Neuron (in vitro differentiated cells): ENCODE results near the gene TAB2.
"Not testable (repeated sequence)": the region's sequence is repeated elsewhere in the genome, so short reads cannot be mapped to it uniquely, and the experiment has no call there.

Experiments used
- H2AFZ ChIP-seq: one replicate; pipeline ENCODE4 v1.6.1; 2013; ENCODE audit warnings: low read depth, mild to moderate bottlenecking, inconsistent platforms, low read length, moderate library complexity
- H3K27me3 ChIP-seq: one replicate; pipeline ENCODE4 v1.6.1; 2013; ENCODE audit warnings: low read length; ENCODE audit not compliant: insufficient read depth
- H3K36me3 ChIP-seq: one replicate; pipeline ENCODE4 v1.6.1; 2013; ENCODE audit warnings: low read length; ENCODE audit not compliant: insufficient read depth
- H3K4me1 ChIP-seq: one replicate; pipeline ENCODE4 v1.6.1; 2013; ENCODE audit warnings: low read length; ENCODE audit not compliant: insufficient read depth
- H3K4me3 ChIP-seq: 2 replicates; pipeline ENCODE4 v1.5.1; 2013; ENCODE audit warnings: mild to moderate bottlenecking, low read length, moderate library complexity
- H3K9me3 ChIP-seq: one replicate; pipeline ENCODE4 v1.6.1; 2013; ENCODE audit warnings: low read length

TAB2 gene

DNA sequence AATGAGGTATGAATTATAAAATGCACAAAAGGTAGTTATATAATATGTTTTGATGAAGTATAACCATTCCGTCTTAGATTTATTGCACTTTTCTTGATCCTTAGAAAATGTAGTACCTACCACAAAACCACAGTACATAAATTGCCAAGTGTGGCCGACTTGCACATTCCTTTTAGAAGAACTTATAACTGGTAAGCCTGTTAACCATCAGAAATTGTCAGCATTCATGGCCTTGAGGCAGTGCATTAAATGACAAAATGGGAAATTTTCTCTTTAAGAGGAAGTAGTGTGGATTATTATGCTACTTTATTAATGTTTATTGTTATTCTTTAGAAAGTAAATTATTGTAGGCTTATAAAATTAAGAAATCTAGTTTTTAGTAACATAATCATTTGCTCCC, 29.6 kb downstream of the TAB2 start:
- peaks cover 6% of the 10 kb centered on the region for H3K36me3 ChIP-seq
- H3K27me3 ChIP-seq: no peaks in the 10 kb centered on the region
- no peaks in the 10 kb centered on the region for H3K9me3 ChIP-seq
- no peak overlapping the region for H2AFZ ChIP-seq
- no peak overlapping the region for H3K4me3 ChIP-seq
- no peaks in the 10 kb centered on the region for H3K4me1 ChIP-seq

DNA sequence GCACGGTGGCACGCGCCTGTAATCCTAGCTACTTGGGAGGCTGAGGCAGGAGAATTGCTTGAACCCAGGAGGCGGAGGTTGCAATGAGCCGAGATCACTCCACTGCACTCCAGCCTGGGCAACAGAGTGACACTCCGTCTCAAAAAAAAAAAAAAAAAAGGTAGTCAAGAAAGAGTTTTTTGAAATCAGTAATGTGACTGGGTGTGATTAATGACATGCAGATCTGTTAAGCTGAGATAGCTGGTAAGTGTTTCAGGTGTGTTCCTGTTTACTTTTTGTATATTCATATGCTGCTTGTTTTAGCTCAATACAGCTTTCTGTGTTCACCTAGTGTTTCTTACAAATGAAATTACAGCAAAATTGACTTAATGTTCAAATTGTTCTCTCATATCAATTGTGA, 31.8 kb downstream of the TAB2 start:
- not testable (repeated sequence) for H3K36me3 ChIP-seq, H3K4me1 ChIP-seq, H2AFZ ChIP-seq, H3K4me3 ChIP-seq, H3K27me3 ChIP-seq, H3K9me3 ChIP-seq

DNA sequence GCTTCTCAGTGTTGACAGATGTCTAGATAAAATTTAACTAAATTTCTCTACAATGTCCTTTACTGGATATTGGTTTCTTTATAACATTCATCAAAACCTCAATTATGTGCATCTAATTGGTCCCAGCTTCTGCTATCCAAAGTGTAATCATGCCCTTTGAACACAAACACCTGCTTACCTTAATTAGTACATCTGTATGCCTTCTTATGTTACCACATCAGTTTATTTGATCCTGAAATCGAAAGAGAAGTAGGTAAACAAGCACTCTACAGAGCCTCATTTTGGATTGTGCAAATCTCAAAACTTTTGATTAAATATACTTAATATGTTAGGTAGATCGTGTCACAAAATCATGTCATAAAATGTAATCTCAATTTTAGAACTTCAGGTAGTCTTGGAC, 36.5 kb downstream of the TAB2 start:
- no peak overlapping the region for H3K4me3 ChIP-seq
- no peak overlapping the region for H2AFZ ChIP-seq
- no peaks in the 10 kb centered on the region for H3K9me3 ChIP-seq
- H3K36me3 ChIP-seq: peaks cover 4% of the 10 kb centered on the region
- no peaks in the 10 kb centered on the region for H3K27me3 ChIP-seq
- no peaks in the 10 kb centered on the region for H3K4me1 ChIP-seq

DNA sequence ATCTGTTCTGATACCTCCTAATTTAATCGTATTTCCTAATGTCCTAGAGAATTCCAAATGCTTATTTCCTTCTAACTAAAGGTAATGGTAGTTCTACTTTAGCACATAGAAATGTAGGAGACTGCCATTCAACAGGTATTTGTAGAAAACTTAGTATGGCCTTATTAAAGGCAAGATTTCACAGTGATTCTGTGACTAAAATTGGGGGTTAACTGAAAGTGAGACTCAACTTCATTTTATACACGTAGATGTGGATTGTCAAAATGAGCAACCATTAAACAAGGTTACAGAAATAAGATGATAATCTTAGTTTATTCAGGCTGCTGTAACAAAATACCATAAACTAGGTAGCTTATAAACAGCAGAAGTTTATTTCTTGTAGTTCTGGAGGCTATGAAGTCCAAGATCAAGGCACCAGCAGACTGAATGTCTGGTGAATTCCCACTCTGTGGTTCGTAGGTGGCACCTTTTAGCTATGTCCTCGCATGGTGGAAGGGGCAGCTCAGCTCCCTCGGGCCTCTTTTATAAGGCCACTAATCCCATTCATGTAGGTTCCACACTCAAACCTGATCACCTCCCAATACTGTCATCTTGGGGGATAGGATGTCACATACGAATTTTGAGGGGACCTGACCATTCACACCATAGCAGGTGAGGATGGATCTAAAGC, 38.7 kb downstream of the TAB2 start:
- Histone ChIP-seq H2AFZ (no peak overlapping the region), H3K4me3 (no peak overlapping the region), H3K9me3 (no peaks in the 10 kb centered on the region), H3K4me1 (no peaks in the 10 kb centered on the region), H3K36me3 (peaks cover 4% of the 10 kb centered on the region), H3K27me3 (no peaks in the 10 kb centered on the region)

DNA sequence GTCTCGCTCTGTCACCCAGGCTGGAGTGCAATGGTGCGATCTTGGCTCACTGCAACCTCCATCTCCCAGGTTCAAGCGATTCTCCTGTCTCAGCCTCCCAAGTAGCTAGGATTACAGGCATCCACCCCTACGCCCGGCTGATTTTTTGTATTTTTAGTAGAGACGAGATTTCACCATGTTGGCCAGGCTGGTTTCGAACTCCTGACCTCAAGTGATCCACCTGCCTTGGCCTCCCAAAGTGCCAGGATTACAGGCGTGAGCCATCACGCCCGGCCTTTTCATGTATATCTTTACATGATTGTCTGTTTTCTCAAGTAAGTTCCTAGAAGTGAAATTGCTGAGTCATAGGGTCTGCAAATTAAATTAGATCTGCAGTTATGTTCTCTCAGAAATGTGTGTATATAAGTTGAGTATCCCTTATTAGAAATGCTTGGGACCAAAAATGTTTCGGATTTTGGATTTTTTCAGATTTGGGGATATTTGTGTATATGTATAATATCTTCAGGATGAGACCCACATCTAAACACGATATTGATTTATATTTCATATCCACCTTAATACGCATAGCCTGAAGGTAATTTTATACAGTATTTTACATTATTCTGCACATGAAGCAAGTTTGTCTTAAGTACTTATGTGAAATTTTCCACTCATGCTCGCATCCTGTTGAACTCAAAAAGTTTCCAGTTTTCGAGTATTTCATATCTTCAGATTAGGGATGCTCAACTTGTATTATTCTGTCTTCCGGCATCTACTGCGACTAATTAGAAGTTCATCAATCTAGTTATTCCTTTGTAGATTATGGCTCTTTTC, 40.4 kb downstream of the TAB2 start:
- H3K4me1 ChIP-seq: no peaks in the 10 kb centered on the region
- no peak overlapping the region for H2AFZ ChIP-seq
- no peak overlapping the region for H3K4me3 ChIP-seq
- peaks cover 4% of the 10 kb centered on the region for H3K36me3 ChIP-seq
- H3K27me3 ChIP-seq: no peaks in the 10 kb centered on the region
- H3K9me3 ChIP-seq: no peaks in the 10 kb centered on the region

DNA sequence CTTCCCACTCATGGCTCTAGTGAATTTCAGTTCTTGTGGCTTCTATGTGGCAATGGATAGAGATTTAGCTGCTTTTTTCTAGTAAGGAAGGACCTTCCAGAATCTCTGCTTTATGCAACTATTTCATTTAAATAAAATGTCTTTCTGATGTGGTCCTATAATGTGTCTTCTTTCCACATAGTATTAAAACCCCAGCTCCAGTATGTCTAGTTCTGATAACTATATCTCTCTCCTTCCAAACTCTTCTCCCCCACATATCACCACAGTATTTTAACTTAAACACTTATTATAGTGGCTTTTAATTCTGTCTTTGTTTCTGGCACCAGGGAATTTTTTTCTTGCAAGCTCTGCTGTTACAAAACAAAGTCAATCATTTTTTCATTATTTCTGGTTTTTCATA, 41.9 kb downstream of the TAB2 start:
- H3K4me3 ChIP-seq: no peak overlapping the region
- no peak overlapping the region for H2AFZ ChIP-seq
- no peaks in the 10 kb centered on the region for H3K4me1 ChIP-seq
- H3K9me3 ChIP-seq: no peaks in the 10 kb centered on the region
- H3K36me3 ChIP-seq: peaks cover 3% of the 10 kb centered on the region
- no peaks in the 10 kb centered on the region for H3K27me3 ChIP-seq

DNA sequence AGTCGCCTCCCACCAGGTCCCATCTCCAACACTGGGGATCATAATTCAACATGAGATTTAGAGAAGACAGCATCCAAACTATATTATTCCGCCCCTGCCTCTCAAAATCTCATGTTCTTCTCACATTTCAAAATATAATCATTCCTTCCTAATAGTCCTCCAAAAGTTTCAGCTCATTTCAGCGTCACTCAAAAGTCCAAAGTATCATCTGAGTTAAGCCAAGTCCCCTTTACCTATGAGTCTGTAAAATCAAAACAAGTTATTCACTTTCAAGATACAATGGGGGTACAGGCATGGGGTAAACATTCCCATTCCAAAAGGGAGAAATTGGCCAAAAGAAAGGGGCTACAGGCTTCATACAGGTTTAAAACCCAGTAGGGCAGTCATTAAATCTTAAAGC, 43.0 kb downstream of the TAB2 start:
- H3K4me1 ChIP-seq: no peaks in the 10 kb centered on the region
- no peaks in the 10 kb centered on the region for H3K9me3 ChIP-seq
- no peak overlapping the region for H2AFZ ChIP-seq
- H3K36me3 ChIP-seq: peaks cover 1% of the 10 kb centered on the region
- H3K4me3 ChIP-seq: no peak overlapping the region
- H3K27me3 ChIP-seq: no peaks in the 10 kb centered on the region

DNA sequence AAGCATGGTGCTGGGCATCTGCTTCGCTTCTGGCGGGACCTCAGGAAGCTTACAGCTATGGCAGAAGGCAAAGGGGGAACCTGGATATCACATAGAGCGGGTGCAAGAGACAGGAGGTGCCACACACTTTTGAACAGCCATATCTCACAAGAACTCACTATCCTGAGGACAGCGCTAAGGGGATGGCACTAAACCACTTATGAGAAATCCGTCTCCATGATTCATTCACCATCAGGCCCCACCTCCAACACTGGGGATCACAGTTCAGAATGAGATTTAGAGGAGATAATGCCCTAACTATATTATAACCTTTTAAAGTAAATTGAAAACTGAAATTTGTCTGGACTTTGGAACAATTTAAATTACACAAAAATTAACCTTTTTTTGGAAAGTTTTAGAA, 44.8 kb downstream of the TAB2 start:
- H2AFZ ChIP-seq: no peak overlapping the region
- no peak overlapping the region for H3K4me3 ChIP-seq
- H3K36me3 ChIP-seq: peaks cover 1% of the 10 kb centered on the region
- no peaks in the 10 kb centered on the region for H3K4me1 ChIP-seq
- no peaks in the 10 kb centered on the region for H3K27me3 ChIP-seq
- H3K9me3 ChIP-seq: no peaks in the 10 kb centered on the region

DNA sequence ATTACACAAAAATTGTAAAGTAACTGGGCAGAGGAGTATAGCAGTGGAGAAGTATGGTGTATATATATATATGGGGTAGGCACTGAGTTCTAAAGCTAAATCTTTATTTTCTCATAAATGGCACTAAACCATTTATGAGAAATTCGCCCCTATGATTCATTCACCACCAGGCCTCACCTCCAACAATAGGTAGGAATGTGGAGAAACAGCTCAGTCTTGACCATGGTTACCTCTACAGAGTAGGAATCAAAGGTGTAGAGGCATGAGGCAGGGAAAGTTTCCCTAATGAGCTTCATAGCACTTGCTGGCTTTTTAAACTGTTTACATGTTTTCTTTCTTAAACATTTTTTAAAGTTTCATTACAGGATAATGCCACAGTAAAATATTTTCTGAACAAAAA, 45.6 kb downstream of the TAB2 start:
- H3K36me3 ChIP-seq: no peaks in the 10 kb centered on the region
- H3K27me3 ChIP-seq: no peaks in the 10 kb centered on the region
- no peaks in the 10 kb centered on the region for H3K4me1 ChIP-seq
- no peak overlapping the region for H3K4me3 ChIP-seq
- H3K9me3 ChIP-seq: no peaks in the 10 kb centered on the region
- no peak overlapping the region for H2AFZ ChIP-seq

DNA sequence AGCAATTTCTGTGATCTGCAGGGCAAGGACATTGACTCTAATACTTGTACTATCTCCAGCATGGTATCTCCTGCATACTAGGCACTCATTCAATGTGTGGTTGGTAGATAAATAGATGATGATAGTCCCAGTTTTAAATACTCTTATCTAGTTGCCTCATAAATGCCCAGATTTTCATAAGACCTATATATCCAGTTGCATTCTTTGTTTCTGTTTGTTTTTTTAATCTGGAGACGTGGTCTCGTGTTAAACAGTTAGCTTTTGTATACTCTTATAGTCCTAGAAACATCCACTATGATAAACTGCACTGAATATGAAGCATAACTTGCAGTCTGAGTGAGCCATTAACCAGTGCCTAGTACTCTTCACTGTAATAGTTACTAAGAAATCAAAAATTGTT, 47.0 kb downstream of the TAB2 start:
- Histone ChIP-seq H3K4me3 (no peak overlapping the region), H3K27me3 (no peaks in the 10 kb centered on the region), H2AFZ (no peak overlapping the region), H3K9me3 (no peaks in the 10 kb centered on the region), H3K36me3 (no peaks in the 10 kb centered on the region), H3K4me1 (no peaks in the 10 kb centered on the region)

DNA sequence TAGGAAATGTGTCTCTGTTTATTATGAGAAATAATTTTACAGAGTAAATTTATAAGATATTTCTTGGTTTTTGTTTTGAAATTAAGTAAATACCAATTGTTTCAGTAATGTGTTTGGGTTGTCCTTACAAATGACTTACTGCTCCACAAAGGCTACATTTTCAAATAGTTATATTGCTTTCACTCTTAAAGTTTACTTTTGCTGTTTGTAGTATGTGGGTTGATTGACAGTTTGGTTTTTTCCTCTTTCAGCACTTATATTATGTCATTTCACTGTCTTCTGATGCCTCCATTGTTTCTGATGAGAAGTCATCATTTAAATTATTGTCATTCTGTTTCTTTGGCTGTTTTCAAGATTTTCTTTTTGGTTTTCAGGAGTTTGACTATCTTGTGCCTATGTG, 47.7 kb downstream of the TAB2 start:
- Histone ChIP-seq H2AFZ (no peak overlapping the region), H3K4me1 (no peaks in the 10 kb centered on the region), H3K36me3 (peaks cover 5% of the 10 kb centered on the region)

DNA sequence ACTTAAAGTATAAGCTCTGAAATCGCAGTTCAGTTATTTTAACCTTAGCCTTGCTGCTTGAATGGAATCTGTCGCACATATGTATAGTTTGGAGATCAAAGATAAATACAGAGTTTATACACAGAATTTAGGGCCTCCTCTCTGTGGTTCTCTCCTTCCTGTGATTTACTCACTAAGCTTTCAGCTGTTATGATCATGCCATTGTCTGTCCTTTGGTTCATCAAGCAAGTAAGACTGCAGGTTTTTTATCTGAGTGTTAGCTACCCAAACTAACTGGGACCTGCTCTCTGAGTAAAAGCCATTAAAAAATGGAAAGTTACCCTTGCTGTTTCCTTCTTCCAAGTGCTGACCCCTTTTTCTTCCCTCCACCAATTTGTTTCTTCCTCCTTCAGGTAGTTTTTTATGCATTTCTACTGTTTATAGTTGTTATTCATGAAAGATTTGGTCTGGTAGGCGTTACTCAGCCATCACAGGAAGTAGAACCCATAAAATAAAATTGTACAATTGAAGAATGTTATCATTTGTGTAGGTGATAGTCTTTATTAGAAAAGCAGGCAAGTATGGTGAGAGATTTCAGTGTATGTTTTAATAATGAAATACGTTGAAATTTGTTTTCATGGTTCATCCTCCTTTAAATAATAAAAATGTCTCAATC, 48.9 kb downstream of the TAB2 start:
- no peaks in the 10 kb centered on the region for H3K9me3 ChIP-seq
- no peak overlapping the region for H3K4me3 ChIP-seq
- no peaks in the 10 kb centered on the region for H3K27me3 ChIP-seq
- H2AFZ ChIP-seq: no peak overlapping the region
- peaks cover 5% of the 10 kb centered on the region for H3K36me3 ChIP-seq
- H3K4me1 ChIP-seq: no peaks in the 10 kb centered on the region

More for the DNA sequence above, 47.7 kb downstream of the TAB2 start:
- H3K27me3 ChIP-seq: no peaks in the 10 kb centered on the region
- no peak overlapping the region for H3K4me3 ChIP-seq
- H3K9me3 ChIP-seq: no peaks in the 10 kb centered on the region

DNA sequence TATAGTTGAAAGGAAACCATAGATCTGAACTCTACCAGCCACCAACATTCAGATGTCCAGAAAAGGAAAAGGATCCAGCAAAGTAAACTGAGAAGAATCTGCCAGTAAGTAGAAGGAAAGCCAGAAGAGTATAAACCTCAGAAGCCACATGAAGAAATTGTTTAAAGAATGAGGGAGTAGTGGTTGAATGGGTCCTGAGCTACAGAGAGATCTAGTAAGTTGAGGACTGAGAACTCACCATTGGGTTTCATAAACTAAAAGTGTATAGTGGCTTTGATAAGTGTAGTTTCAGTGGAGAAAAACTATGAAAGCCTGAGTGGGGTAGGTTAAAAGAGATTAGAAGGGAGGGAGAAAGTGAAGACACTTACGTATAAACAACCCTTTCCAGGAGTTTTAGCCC, 50.6 kb downstream of the TAB2 start:
- Histone ChIP-seq H3K4me1 (no peaks in the 10 kb centered on the region), H3K27me3 (no peaks in the 10 kb centered on the region), H3K4me3 (no peak overlapping the region), H3K36me3 (peaks cover 7% of the 10 kb centered on the region), H3K9me3 (no peaks in the 10 kb centered on the region), H2AFZ (no peak overlapping the region)
